Karpas-422 (cell line): Measurements from ENCODE around the gene ROBO1. TPM values are rescaled to one million over a fixed set of nuclear protein-coding genes. Genes with fewer than 3 reads are reported as not detected.
A peak's percentile ranks its signal among the peaks of the same experiment; 100 is the strongest.

ENCODE experiments used
- DNase-seq: peaks from one replicate; pipeline ENCODE4 v3.0.0-alpha.2; 2015
- H2AFZ ChIP-seq: fragments of 200-600 bp; sonication (generic); 2 replicates; pipeline ENCODE4 v1.6.1; 2014; ENCODE audit warnings: antibody characterized with exemption, low read length, mixed read lengths
- H3K27ac ChIP-seq: fragments of 200-600 bp; sonication (generic); 2 replicates; pipeline ENCODE4 v1.5.1; 2014; ENCODE audit warnings: mild to moderate bottlenecking, low read length, moderate library complexity
- H3K27me3 ChIP-seq: fragments of 200-600 bp; sonication (generic); 2 replicates; pipeline ENCODE4 v1.6.1; 2014; ENCODE audit warnings: low read length, mixed read lengths
- H3K36me3 ChIP-seq: fragments of 200-600 bp; sonication (generic); 2 replicates; pipeline ENCODE4 v1.6.1; 2014; ENCODE audit warnings: low read length, mixed read lengths; ENCODE audit not compliant: insufficient read depth
- H3K4me1 ChIP-seq: fragments of 200-600 bp; sonication (generic); 2 replicates; pipeline ENCODE4 v1.6.1; 2014; ENCODE audit warnings: mild to moderate bottlenecking, low read length, mixed read lengths
- H3K4me2 ChIP-seq: fragments of 200-600 bp; sonication (generic); 2 replicates; pipeline ENCODE4 v1.6.1; 2014; ENCODE audit warnings: low read length, low read depth, mild to moderate bottlenecking; ENCODE audit not compliant: poor library complexity, severe bottlenecking
- H3K4me3 ChIP-seq: fragments of 200-600 bp; sonication (generic); 2 replicates; pipeline ENCODE4 v1.5.1; 2014; ENCODE audit warnings: mild to moderate bottlenecking, antibody characterized with exemption, low read length, mixed read lengths
- H3K79me2 ChIP-seq: fragments of 200-600 bp; sonication (generic); 2 replicates; pipeline ENCODE4 v1.6.1; 2014; ENCODE audit warnings: mild to moderate bottlenecking, low read length, mixed read lengths
- H3K9ac ChIP-seq: fragments of 200-600 bp; sonication (generic); 2 replicates; pipeline ENCODE4 v1.6.0; 2014; ENCODE audit warnings: low read length
- H3K9me2 ChIP-seq: fragments of 200-600 bp; sonication (generic), shearing (Covaris generic); replicated peaks from 2 replicates; pipeline ENCODE4 v1.6.0; 2014; ENCODE audit warnings: mild to moderate bottlenecking, low read length, moderate library complexity; ENCODE audit not compliant: insufficient read depth
- H3K9me3 ChIP-seq: fragments of 300-700, 200-600 bp; sonication (generic); 2 replicates; pipeline ENCODE4 v1.6.1; 2014; ENCODE audit warnings: low read length, mixed read lengths
- H4K20me1 ChIP-seq: fragments of 200-600 bp; sonication (generic); 2 replicates; pipeline ENCODE4 v1.6.1; 2014; ENCODE audit warnings: mild to moderate bottlenecking, antibody characterized with exemption, low read length, low read depth; ENCODE audit not compliant: insufficient read depth
- total RNA-seq: library from RNA; depleted of rRNA; stranded (reverse); fragments of >200 nt; shearing (Covaris generic); gene quantifications from 2 replicates; pipeline ENCODE4 v1.2.3, GENCODE V29; 2014; ENCODE audit warnings: low replicate concordance

Gene ROBO1
- total RNA-seq, 1 experiment from 2014 or later: not detected

- no peak overlapping the region for H3K4me2 ChIP-seq
- H3K9me3 ChIP-seq: peaks cover 2% of the 10 kb centered on the region; the same call in 1 of the 2 replicates
- no peaks in the 10 kb centered on the region for H3K4me1 ChIP-seq
- H3K27ac ChIP-seq: no peak overlapping the region
- H2AFZ ChIP-seq: no peak overlapping the region
- DNase-seq: no peak
- H3K27me3 ChIP-seq: no peaks in the 10 kb centered on the region
- H3K79me2 ChIP-seq: no peaks in the 10 kb centered on the region
- H3K9ac ChIP-seq: no peak overlapping the region
- no peak overlapping the region for H3K4me3 ChIP-seq
- no peaks in the 10 kb centered on the region for H4K20me1 ChIP-seq
- H3K36me3 ChIP-seq: no peaks in the 10 kb centered on the region
- no peaks in the 10 kb centered on the region for H3K9me2 ChIP-seq
These were observed 711.3 kb downstream of the ROBO1 start for GRCh38 chr3:79056498-79056897.

DNA sequence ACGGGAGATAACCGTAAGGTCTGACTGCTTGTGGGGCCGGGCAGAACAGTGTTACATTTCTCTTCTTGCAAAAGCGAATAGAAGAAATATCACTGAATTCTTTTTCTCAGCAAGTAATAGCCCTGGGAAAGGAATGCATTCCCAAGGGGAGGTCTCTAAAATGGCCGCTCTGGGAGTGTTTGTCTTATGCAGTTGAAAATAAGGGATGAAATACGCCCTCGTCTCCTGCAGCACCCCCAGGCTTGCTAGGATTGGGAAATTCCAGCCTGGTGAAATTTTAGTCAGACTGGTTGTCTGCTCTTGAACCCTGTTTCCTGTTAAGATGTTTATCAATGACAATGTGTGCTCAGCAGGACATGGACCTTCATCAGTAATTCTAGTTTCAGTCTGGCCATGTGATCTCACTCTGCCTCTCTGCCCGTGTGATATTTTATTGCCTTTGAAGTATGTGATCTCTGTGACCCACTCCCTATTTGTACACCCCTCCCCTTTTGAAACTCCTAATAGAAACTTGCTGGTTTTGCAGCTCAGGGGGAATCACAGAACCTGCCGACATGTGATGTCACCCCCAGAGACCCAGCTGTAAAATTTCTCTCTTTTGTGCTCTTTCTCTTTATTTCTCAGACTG lies 715.6 kb downstream of the ROBO1 start:
- Histone ChIP-seq H3K9ac (no peak overlapping the region), H3K9me3 (peaks cover 2% of the 10 kb centered on the region; the same call in 1 of the 2 replicates), H3K27me3 (no peaks in the 10 kb centered on the region), H3K9me2 (no peaks in the 10 kb centered on the region), H4K20me1 (no peaks in the 10 kb centered on the region), H3K4me3 (no peak overlapping the region), H3K36me3 (no peaks in the 10 kb centered on the region), H3K79me2 (no peaks in the 10 kb centered on the region), H3K4me1 (no peaks in the 10 kb centered on the region), H3K27ac (no peak overlapping the region), H3K4me2 (no peak overlapping the region), H2AFZ (no peak overlapping the region)
- DNase-seq: peak; percentile 42

- Histone ChIP-seq H3K9me3 (no peaks in the 10 kb centered on the region), H3K79me2 (no peaks in the 10 kb centered on the region), H4K20me1 (no peaks in the 10 kb centered on the region)
These were observed 720.2 kb downstream of the ROBO1 start for GRCh38 chr3:79047581-79047980.

GRCh38 chr3:79041621-79042020 lies 726.2 kb downstream of the ROBO1 start:
- Histone ChIP-seq H3K36me3 (no peaks in the 10 kb centered on the region), H4K20me1 (no peaks in the 10 kb centered on the region), H3K4me3 (no peak overlapping the region), H3K9me3 (no peaks in the 10 kb centered on the region), H3K9me2 (no peaks in the 10 kb centered on the region), H3K4me2 (no peak overlapping the region), H3K79me2 (no peaks in the 10 kb centered on the region), H3K4me1 (no peaks in the 10 kb centered on the region), H3K9ac (no peak overlapping the region), H3K27ac (no peak overlapping the region), H3K27me3 (no peaks in the 10 kb centered on the region), H2AFZ (no peak overlapping the region)
- DNase-seq: no peak

More at GRCh38 chr3:79047581-79047980, 720.2 kb downstream of the ROBO1 start:
- no peak overlapping the region for H2AFZ ChIP-seq
- no peaks in the 10 kb centered on the region for H3K27me3 ChIP-seq
- DNase-seq: no peak
- no peak overlapping the region for H3K4me3 ChIP-seq
- no peaks in the 10 kb centered on the region for H3K9me2 ChIP-seq
- H3K36me3 ChIP-seq: no peaks in the 10 kb centered on the region
- H3K4me1 ChIP-seq: no peaks in the 10 kb centered on the region
- no peak overlapping the region for H3K27ac ChIP-seq
- no peak overlapping the region for H3K9ac ChIP-seq
- H3K4me2 ChIP-seq: no peak overlapping the region

GRCh38 chr3:79040701-79041100 lies 727.1 kb downstream of the ROBO1 start:
- H3K9me3 ChIP-seq: no peaks in the 10 kb centered on the region
- H3K27ac ChIP-seq: no peak overlapping the region
- H3K4me2 ChIP-seq: no peak overlapping the region
- no peaks in the 10 kb centered on the region for H3K9me2 ChIP-seq
- H3K79me2 ChIP-seq: no peaks in the 10 kb centered on the region
- no peak overlapping the region for H3K4me3 ChIP-seq
- H3K4me1 ChIP-seq: no peaks in the 10 kb centered on the region
- H4K20me1 ChIP-seq: no peaks in the 10 kb centered on the region
- no peaks in the 10 kb centered on the region for H3K27me3 ChIP-seq
- no peak overlapping the region for H3K9ac ChIP-seq
- no peak overlapping the region for H2AFZ ChIP-seq
- no peaks in the 10 kb centered on the region for H3K36me3 ChIP-seq
- no peak for DNase-seq

GRCh38 chr3:79040091-79040490 lies 727.7 kb downstream of the ROBO1 start:
- Histone ChIP-seq H3K4me2 (no peak overlapping the region), H3K9ac (no peak overlapping the region), H4K20me1 (no peaks in the 10 kb centered on the region), H3K4me3 (no peak overlapping the region), H3K36me3 (no peaks in the 10 kb centered on the region), H3K4me1 (no peaks in the 10 kb centered on the region), H3K27me3 (no peaks in the 10 kb centered on the region), H3K79me2 (no peaks in the 10 kb centered on the region), H3K9me3 (no peaks in the 10 kb centered on the region), H3K9me2 (no peaks in the 10 kb centered on the region), H2AFZ (no peak overlapping the region), H3K27ac (no peak overlapping the region)
- no peak for DNase-seq

DNA sequence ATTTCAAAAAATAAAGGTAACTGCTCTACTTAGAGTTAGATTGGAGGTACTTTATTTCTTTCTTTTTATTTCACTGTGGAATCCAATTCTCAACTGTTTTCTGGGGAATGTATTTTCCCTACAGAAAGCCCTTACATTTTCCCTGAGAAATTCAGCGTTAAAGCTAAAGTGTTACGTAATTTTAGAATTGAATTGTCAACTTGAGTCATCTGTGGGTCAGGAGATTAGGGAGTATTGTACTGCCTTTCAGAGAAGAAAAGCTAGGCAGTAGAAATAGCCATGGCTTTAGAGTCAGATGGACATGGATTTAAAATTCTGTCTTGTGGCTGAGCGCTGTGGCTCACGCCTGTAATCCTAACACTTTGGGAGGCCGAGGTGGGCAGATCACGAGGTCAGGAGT lies 728.6 kb downstream of the ROBO1 start:
- no peaks in the 10 kb centered on the region for H3K36me3 ChIP-seq
- H3K27me3 ChIP-seq: no peaks in the 10 kb centered on the region
- H2AFZ ChIP-seq: no peak overlapping the region
- no peak overlapping the region for H3K4me2 ChIP-seq
- no peaks in the 10 kb centered on the region for H3K4me1 ChIP-seq
- H3K9me2 ChIP-seq: no peaks in the 10 kb centered on the region
- no peak overlapping the region for H3K4me3 ChIP-seq
- H4K20me1 ChIP-seq: no peaks in the 10 kb centered on the region
- no peaks in the 10 kb centered on the region for H3K79me2 ChIP-seq
- no peak overlapping the region for H3K27ac ChIP-seq
- no peak overlapping the region for H3K9ac ChIP-seq
- H3K9me3 ChIP-seq: no peaks in the 10 kb centered on the region
- DNase-seq: no peak

GRCh38 chr3:79038636-79039035 lies 729.2 kb downstream of the ROBO1 start:
- H3K27me3 ChIP-seq: no peaks in the 10 kb centered on the region
- DNase-seq: no peak
- H3K4me2 ChIP-seq: no peak overlapping the region
- H3K9me2 ChIP-seq: no peaks in the 10 kb centered on the region
- H3K9me3 ChIP-seq: no peaks in the 10 kb centered on the region
- no peak overlapping the region for H3K4me3 ChIP-seq
- no peaks in the 10 kb centered on the region for H3K79me2 ChIP-seq
- H3K36me3 ChIP-seq: no peaks in the 10 kb centered on the region
- no peaks in the 10 kb centered on the region for H3K4me1 ChIP-seq
- no peak overlapping the region for H3K27ac ChIP-seq
- no peaks in the 10 kb centered on the region for H4K20me1 ChIP-seq
- H2AFZ ChIP-seq: no peak overlapping the region
- H3K9ac ChIP-seq: no peak overlapping the region
